ENCODE measurements around the gene PTGIS.

PTGIS gene

DNA sequence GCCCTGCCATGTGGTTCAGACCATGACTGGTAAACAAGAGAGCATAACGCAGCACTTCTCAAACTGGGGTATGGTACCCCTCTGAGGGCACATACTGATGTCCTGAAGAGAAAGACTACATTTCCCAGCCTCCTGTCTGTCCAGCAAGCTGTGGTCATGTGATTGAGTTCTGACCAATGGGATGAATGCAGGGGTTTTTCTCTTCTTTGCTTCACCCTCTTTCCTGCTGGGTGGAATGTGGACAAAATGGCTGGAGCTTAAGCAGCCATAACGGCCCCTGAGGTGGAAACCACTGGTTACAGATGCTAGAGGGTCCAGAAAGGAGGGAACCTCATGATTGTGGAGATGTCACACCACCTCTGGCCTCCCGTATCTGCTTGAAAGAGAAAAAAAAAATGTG is 66.0 kb downstream of the PTGIS start:
- Histone ChIP-seq H3K36me3 (ENCODE audit: control insufficient read depth, insufficient read depth, low read length, severe bottlenecking) (peaks cover 5% of the 10 kb centered on the region), H3K4me1 (ENCODE audit: control insufficient read depth, insufficient read depth, low read length) (peaks cover 24% of the 10 kb centered on the region), H3K9me3 (ENCODE audit: control insufficient read depth, low read length) (peaks cover 8% of the 10 kb centered on the region), H3K4me3 (ENCODE audit: low read length) (no peak overlapping the region), H3K9ac (ENCODE audit: low read length) (no peak overlapping the region), H3K27me3 (replicated peaks; ENCODE audit: control insufficient read depth, insufficient read depth, low read length) (no peaks in the 10 kb centered on the region)
- peak; percentile 50 for DNase-seq (ENCODE audit: low read depth)

DNA sequence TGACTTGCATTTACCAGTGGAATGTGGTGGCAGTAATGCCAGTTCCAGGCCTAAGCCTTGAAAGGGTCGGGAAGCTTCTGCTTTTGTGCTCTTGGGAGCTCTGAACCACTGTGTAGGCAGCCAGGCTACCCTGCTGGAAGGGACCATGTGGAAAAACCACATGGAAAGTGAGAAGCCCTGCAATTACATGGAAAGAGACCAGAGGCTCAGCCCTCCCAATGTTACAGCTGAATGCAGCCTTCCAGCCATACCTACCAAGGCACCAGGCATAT is 70.6 kb downstream of the PTGIS start:
- Histone ChIP-seq H3K9ac (ENCODE audit: low read length) (peak overlapping the region; percentile 81), H3K4me3 (ENCODE audit: low read length) (peak overlapping the region; percentile 9), H3K36me3 (ENCODE audit: control insufficient read depth, insufficient read depth, low read length, severe bottlenecking) (no peaks in the 10 kb centered on the region), H3K27me3 (replicated peaks; ENCODE audit: control insufficient read depth, insufficient read depth, low read length) (peaks cover 7% of the 10 kb centered on the region), H3K9me3 (ENCODE audit: control insufficient read depth, low read length) (peaks cover 8% of the 10 kb centered on the region), H3K4me1 (ENCODE audit: control insufficient read depth, insufficient read depth, low read length) (peaks cover 35% of the 10 kb centered on the region)
- DNase-seq (ENCODE audit: low read depth) = no peak

DNA sequence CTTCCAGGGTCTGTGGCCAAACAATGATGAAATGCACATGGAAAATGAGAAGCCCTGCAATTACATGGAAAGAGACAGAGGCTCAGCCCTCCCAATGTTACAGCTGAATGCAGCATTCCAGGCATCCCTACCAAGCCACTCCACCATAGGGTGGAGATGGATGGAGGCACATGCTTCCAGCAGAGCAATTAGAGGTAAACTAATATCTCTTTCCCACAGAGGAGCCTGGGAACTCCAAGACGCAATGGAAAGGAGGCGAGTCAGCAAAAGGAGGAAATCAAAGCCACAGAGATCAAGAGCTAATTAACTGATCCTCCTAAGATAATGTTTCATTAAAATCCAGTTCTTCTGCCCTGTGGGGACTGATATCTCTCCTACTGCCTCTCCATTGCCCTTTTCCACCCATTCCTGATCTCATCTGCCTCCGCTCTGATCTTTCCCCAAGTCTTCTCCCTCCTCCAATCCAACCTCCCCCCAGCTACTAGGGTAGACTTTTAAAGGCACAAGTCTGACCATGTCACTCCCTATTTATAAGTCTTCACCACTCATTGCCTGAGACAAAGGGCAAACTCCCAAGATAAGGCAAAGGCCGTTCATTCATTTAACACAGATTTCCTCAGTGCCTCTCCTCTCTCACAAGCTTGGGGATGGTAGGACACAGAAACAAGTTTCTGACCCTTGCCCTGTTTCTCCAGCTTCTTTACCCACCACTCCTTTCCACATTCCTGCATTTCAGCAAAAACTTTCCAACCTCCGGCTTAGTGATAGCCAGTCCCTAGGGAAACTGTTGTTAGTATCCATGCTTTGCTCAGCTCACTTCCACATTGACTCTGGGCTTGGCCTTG is 71.2 kb downstream of the PTGIS start:
- peaks cover 8% of the 10 kb centered on the region for H3K9me3 ChIP-seq (ENCODE audit: control insufficient read depth, low read length)
- H3K9ac ChIP-seq (ENCODE audit: low read length) = peak overlapping the region; percentile 81
- peak; percentile 36 for DNase-seq (ENCODE audit: low read depth)
- peaks cover 35% of the 10 kb centered on the region for H3K4me1 ChIP-seq (ENCODE audit: control insufficient read depth, insufficient read depth, low read length)
- no peaks in the 10 kb centered on the region for H3K36me3 ChIP-seq (ENCODE audit: control insufficient read depth, insufficient read depth, low read length, severe bottlenecking)
- H3K27me3 ChIP-seq (replicated peaks; ENCODE audit: control insufficient read depth, insufficient read depth, low read length) = peaks cover 7% of the 10 kb centered on the region
- no peak overlapping the region for H3K4me3 ChIP-seq (ENCODE audit: low read length)

DNA sequence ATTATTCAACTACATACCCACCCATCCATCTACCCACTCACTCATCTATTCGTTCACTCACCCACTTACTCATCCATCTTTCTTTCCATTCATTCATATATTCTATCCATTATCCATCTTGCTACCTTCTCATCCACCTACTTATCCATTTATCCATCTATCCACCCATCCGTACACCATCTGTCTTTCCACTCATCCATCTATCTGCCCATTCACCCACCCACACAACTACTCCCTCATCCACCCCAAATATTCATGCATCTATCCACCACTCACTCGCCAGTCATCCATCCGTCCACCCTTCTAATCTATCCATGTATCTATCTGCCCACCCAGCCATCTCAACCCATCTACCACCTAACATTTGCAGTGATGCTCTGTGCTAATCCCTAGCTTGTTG is 71.9 kb downstream of the PTGIS start:
- no peak for DNase-seq (ENCODE audit: low read depth)
- Histone ChIP-seq H3K36me3 (ENCODE audit: control insufficient read depth, insufficient read depth, low read length, severe bottlenecking) (no peaks in the 10 kb centered on the region), H3K4me3 (ENCODE audit: low read length) (no peak overlapping the region), H3K9ac (ENCODE audit: low read length) (peak overlapping the region; percentile 62), H3K9me3 (ENCODE audit: control insufficient read depth, low read length) (peaks cover 8% of the 10 kb centered on the region), H3K27me3 (replicated peaks; ENCODE audit: control insufficient read depth, insufficient read depth, low read length) (peaks cover 7% of the 10 kb centered on the region), H3K4me1 (ENCODE audit: control insufficient read depth, insufficient read depth, low read length) (peaks cover 32% of the 10 kb centered on the region)

DNA sequence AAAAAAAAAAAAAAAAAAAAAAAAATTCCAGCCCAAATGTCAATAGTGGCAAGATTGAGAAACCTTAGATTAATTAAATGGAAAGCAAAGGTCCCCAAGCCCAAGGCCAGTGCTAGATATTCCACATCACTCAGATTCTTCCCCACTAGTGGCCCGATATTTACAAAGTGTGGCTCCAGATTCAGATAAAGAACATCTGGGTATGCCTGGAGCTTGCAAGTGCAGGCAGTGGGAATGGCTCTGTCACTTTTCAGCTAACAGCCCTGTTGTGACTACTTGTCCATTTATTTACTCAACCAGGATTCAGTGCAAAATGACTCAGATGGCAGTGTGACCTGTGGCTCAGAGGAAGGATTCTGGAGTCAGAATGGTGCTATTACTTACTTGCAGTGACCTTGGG is 77.2 kb downstream of the PTGIS start:
- no peaks in the 10 kb centered on the region for H3K9me3 ChIP-seq (ENCODE audit: control insufficient read depth, low read length)
- peaks cover 51% of the 10 kb centered on the region for H3K27me3 ChIP-seq (replicated peaks; ENCODE audit: control insufficient read depth, insufficient read depth, low read length)
- H3K36me3 ChIP-seq (ENCODE audit: control insufficient read depth, insufficient read depth, low read length, severe bottlenecking) = no peaks in the 10 kb centered on the region
- no peak for DNase-seq (ENCODE audit: low read depth)
- H3K9ac ChIP-seq (ENCODE audit: low read length) = peak overlapping the region; percentile 64
- peaks cover 18% of the 10 kb centered on the region for H3K4me1 ChIP-seq (ENCODE audit: control insufficient read depth, insufficient read depth, low read length)
- peak overlapping the region; percentile 3 for H3K4me3 ChIP-seq (ENCODE audit: low read length)

DNA sequence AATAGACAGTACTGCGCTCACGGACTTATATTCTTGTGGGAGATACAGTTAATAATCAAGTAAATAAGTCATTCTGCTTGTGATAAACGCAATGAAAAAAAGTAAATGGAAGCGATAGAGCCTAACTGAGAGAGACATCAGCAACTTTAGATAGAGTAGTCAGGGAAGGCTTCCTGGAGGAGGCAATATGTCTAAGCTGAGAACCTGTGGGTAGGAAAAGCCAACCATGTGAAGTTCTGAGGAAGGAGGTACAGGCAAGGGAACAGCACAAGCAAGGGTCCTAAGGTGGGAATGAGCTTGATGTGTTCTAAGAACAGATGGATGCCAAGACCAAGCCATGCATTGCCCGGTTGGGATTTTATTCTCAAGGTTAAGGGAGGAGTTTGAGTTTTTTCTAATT is 78.2 kb downstream of the PTGIS start:
- no peaks in the 10 kb centered on the region for H3K9me3 ChIP-seq (ENCODE audit: control insufficient read depth, low read length)
- H3K27me3 ChIP-seq (replicated peaks; ENCODE audit: control insufficient read depth, insufficient read depth, low read length) = peaks cover 51% of the 10 kb centered on the region
- DNase-seq (ENCODE audit: low read depth) = no peak
- no peak overlapping the region for H3K4me3 ChIP-seq (ENCODE audit: low read length)
- peaks cover 18% of the 10 kb centered on the region for H3K4me1 ChIP-seq (ENCODE audit: control insufficient read depth, insufficient read depth, low read length)
- no peaks in the 10 kb centered on the region for H3K36me3 ChIP-seq (ENCODE audit: control insufficient read depth, insufficient read depth, low read length, severe bottlenecking)
- H3K9ac ChIP-seq (ENCODE audit: low read length) = no peak overlapping the region

DNA sequence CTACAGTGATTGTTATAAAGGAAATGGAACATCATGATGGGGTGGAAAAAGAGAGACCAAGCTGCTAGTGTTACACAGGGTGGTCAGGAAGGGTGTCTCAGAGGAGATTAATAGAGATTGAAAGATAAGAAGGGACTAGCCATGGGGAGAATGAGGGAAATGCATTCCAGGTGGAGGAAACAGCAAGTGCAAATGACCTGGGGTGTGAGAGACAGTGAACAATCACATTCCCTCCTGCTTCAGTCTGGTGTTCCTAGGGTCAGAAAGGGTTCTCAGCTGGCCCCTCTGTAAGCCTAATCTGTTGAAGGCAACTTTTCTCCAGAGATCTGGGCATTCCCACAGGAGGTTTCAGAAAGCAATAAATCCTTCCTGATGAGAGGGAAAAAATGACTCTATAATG is 81.9 kb downstream of the PTGIS start:
- Histone ChIP-seq H3K4me1 (ENCODE audit: control insufficient read depth, insufficient read depth, low read length) (peaks cover 25% of the 10 kb centered on the region), H3K4me3 (ENCODE audit: low read length) (no peak overlapping the region), H3K27me3 (replicated peaks; ENCODE audit: control insufficient read depth, insufficient read depth, low read length) (peaks cover 49% of the 10 kb centered on the region), H3K9ac (ENCODE audit: low read length) (no peak overlapping the region), H3K9me3 (ENCODE audit: control insufficient read depth, low read length) (no peaks in the 10 kb centered on the region), H3K36me3 (ENCODE audit: control insufficient read depth, insufficient read depth, low read length, severe bottlenecking) (no peaks in the 10 kb centered on the region)
- DNase-seq (ENCODE audit: low read depth) = no peak

DNA sequence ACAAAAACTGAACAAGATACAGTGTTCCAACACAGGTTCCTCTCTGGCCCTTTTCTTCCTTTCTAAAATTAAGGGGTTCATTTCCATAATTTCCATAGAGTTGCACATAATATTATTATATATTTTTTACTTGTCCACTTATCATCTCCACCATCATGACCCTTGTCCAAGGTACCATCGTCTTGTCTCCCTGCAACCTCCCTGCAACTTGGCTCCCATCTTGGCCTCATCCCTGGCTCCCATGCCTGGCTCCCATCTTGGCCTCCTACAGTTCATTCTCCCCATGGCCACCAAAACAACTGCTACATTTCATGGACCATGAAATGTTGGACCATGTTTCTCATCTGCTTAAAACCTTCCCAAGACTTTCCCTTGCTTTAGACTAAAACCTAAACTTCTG is 82.4 kb downstream of the PTGIS start:
- peaks cover 49% of the 10 kb centered on the region for H3K27me3 ChIP-seq (replicated peaks; ENCODE audit: control insufficient read depth, insufficient read depth, low read length)
- DNase-seq (ENCODE audit: low read depth) = no peak
- H3K4me1 ChIP-seq (ENCODE audit: control insufficient read depth, insufficient read depth, low read length) = peaks cover 24% of the 10 kb centered on the region
- H3K9me3 ChIP-seq (ENCODE audit: control insufficient read depth, low read length) = no peaks in the 10 kb centered on the region
- H3K9ac ChIP-seq (ENCODE audit: low read length) = no peak overlapping the region
- H3K4me3 ChIP-seq (ENCODE audit: low read length) = no peak overlapping the region
- H3K36me3 ChIP-seq (ENCODE audit: control insufficient read depth, insufficient read depth, low read length, severe bottlenecking) = no peaks in the 10 kb centered on the region

DNA sequence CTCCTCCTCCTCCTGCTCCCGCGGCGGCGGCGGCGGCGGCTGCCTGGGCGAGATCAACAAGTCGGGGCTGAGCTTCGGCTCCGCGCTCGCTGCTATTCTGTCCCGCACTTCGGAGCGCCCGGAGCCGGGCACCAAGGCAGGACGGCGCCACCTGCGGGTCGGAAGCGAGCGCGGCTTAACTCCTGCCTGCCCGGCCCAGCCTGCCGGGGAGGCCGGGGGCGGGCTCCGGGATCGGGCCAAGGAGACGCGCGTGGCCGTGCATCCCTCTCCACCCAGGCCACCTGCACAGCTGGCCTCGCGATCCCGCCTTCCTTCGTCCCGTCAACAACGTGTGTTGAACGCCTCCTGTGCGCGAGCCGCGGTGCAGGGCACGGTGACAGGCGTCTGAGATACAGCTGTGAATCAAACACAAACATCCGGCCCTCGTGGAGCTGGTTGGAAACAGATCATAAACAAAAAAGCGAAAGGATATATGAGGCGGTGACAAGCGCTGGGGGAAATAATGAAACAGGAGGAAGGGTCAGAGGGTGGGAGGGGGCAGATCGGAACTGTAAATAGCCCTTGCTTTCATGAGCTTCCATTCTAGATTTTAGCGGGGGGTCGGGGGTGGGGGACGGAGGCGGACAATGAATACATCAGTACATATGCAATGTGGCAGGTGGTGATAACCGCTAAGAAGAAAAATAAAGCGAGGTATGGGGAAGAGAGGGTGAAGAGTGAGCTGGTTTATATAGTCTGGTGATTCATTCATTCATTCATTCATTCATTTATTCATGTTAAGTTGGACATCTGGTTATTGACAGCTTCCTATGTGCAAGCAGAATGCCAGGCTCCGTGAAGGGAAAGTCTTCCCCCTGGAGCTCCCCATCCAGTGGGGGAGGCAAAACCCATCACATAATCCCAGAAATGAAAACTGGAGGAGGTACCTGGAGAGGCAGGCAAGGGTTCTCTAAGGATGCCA is 83.5 kb downstream of the PTGIS start:
- Histone ChIP-seq H3K36me3 (ENCODE audit: control insufficient read depth, insufficient read depth, low read length, severe bottlenecking) (no peaks in the 10 kb centered on the region), H3K9me3 (ENCODE audit: control insufficient read depth, low read length) (no peaks in the 10 kb centered on the region), H3K27me3 (replicated peaks; ENCODE audit: control insufficient read depth, insufficient read depth, low read length) (peaks cover 42% of the 10 kb centered on the region), H3K4me3 (ENCODE audit: low read length) (peak overlapping the region; percentile 80), H3K9ac (ENCODE audit: low read length) (peak overlapping the region; percentile 67), H3K4me1 (ENCODE audit: control insufficient read depth, insufficient read depth, low read length) (peaks cover 31% of the 10 kb centered on the region)
- DNase-seq (ENCODE audit: low read depth) = peak; percentile 89

DNA sequence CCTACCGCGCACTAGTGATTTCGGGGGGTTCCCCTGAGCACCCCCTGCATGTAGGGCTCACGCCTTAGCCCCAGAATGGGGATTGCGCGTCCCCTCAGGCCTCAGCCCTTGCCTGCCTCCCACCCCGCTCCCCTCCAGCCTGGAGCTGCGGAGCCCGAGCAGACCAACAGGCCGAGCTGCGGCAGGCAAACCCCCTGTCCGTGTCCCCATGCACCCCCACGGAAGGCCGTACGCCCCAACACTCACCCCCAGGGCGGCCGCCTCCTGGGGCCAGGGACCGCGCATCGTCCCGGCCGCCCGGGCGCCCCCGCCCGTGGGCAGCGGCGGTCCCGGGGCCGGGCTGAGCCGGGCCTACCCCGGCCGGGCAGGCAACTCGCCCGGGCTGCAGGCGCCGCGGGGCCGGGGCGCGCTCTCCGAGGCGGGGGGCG is 84.2 kb downstream of the PTGIS start:
- H3K27me3 ChIP-seq (replicated peaks; ENCODE audit: control insufficient read depth, insufficient read depth, low read length) = peaks cover 39% of the 10 kb centered on the region
- peak overlapping the region; percentile 81 for H3K9ac ChIP-seq (ENCODE audit: low read length)
- H3K4me3 ChIP-seq (ENCODE audit: low read length) = peak overlapping the region; percentile 81
- no peaks in the 10 kb centered on the region for H3K36me3 ChIP-seq (ENCODE audit: control insufficient read depth, insufficient read depth, low read length, severe bottlenecking)
- peaks cover 30% of the 10 kb centered on the region for H3K4me1 ChIP-seq (ENCODE audit: control insufficient read depth, insufficient read depth, low read length)
- DNase-seq (ENCODE audit: low read depth) = no peak
- no peaks in the 10 kb centered on the region for H3K9me3 ChIP-seq (ENCODE audit: control insufficient read depth, low read length)

DNA sequence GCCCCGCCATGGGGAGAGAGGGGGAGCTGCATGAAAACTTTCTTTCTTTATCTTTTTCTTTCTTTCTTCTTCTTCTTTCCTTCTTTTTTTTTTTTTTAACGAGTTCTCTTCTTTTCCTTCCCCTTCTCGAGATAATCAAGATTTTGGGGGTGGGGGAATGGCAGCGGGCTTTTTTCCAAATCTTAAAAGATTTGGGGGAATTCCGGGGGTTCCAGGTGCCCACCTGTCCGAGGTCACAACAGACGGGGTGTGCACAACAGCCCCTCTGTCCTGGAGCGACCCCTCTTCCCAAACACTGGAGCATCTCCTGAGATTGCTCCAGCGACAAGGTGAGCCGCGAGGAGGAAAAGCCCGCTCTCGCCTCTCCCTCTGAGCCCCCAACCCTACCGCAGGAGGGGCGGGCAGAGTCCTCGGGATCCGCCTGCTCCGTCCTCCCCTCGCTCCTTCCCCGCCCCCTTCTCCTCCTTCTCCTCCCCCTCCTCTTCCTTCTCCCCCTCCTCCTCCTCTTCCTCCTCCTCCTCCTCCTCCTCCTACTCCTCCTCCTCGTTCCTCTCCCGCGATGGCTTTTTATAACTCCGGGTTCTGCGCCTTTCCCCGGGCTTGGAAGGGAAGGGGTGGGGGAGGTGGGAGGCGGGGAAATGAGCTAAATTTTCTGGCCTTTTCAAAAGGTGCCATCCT is 84.8 kb downstream of the PTGIS start:
- Histone ChIP-seq H3K9me3 (ENCODE audit: control insufficient read depth, low read length) (no peaks in the 10 kb centered on the region), H3K36me3 (ENCODE audit: control insufficient read depth, insufficient read depth, low read length, severe bottlenecking) (no peaks in the 10 kb centered on the region), H3K27me3 (replicated peaks; ENCODE audit: control insufficient read depth, insufficient read depth, low read length) (peaks cover 39% of the 10 kb centered on the region), H3K9ac (ENCODE audit: low read length) (peak overlapping the region; percentile 81), H3K4me1 (ENCODE audit: control insufficient read depth, insufficient read depth, low read length) (peaks cover 30% of the 10 kb centered on the region), H3K4me3 (ENCODE audit: low read length) (peak overlapping the region; percentile 81)
- DNase-seq (ENCODE audit: low read depth) = no peak

Data from adipocyte (in vitro differentiated cells).